NCI-H146 treated with DMSO at 0.1 percent for 48 hours (cell line): ENCODE results near the gene IRAG1.

Experiments used
- DNase-seq: peaks from one replicate; lab custom pipeline; 2025; ENCODE audit not compliant: unreplicated experiment; lab: John Stamatoyannopoulos, UW

The IRAG1 gene

DNA sequence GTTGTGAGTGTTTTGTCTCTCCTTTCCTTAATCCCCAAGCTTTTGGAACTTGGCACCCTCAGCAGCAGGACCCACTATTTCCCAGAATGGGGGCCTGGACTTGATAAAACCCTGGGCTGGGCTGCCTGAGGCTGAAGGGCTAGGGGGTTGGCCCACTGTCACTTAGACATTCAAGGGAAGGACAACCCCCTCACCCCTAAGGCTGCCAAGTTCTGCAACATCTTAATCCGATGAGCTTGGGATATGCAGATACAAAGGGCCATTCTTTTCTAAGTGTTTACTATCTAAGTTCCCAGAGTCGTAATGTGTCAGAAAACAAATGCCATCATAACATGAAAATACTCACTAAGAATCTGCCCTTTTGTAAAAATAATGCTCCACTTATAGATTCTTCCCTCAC lies 42.9 kb downstream of the IRAG1 start:
- DNase-seq, result no peak

DNA sequence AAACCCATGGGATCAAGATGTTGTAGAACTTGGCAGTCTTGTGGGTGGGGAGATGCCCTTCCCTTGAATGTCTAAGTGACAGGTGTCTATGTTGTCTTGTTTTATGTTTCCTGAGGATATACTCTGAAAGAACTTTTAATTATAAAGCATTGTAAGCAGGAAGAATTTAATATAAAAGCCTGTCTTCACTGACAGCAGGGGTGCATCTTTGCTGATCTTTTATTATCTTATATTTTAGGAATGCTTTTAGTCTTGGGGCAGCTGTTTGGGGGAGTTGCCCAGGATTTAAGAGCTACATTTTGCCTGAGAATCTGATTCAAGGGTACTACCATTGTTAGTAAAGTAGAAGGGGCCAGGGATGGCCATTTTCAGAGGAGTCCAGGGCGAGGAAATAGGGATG lies 43.4 kb downstream of the IRAG1 start:
- no peak for DNase-seq

DNA sequence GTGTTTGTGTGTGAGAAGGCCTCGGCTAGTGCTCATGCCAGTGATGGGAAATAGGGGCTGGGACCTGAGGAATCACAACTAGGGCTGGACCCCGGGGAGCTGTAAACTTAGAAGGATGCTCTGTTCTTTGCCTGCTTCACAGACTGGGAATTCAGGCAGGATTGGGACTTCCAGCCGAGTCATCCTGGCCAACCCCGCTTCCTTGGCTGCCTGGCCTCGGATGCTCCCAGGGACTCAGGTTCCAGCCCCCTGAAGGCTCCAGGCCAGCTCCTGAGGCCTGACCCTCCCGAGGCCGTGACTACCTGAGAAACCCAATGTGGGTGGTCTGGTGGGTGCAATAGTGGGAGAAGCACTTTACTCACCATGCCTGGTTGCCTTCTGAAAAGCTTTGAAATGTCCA lies 44.7 kb downstream of the IRAG1 start:
- DNase-seq, result no peak

DNA sequence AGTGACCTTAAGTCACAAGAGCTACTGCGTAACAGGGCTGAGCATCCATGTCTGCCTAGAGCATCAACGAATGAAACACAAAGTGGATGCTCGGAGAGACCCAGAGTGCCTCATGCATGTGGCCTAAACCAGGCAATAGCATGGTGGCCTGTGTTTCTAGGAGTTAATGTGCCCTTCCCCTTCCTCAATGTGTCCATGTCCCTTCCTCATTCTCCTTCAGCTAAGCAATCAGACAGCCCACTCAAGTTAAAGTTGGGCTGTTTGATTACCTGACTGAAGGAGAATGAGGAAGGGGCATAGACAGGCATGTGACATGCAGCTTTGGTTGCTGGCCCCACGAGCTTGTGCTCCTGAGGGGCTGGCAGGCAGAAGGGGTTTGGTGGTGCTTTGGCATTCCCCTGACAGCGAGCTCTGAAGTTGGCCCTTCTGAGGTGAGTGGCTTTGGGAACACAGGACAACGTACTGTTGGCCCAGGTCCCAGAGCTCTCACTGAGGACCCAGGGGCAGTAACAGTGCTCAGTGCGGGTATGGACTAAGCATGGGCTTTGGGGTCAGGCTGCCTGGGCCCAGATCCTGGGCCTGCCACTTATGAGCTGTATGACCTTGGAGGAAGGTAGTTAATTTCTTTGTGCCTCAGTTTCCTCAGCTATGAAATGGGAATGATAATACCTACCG lies 46.7 kb downstream of the IRAG1 start:
- no peak for DNase-seq

DNA sequence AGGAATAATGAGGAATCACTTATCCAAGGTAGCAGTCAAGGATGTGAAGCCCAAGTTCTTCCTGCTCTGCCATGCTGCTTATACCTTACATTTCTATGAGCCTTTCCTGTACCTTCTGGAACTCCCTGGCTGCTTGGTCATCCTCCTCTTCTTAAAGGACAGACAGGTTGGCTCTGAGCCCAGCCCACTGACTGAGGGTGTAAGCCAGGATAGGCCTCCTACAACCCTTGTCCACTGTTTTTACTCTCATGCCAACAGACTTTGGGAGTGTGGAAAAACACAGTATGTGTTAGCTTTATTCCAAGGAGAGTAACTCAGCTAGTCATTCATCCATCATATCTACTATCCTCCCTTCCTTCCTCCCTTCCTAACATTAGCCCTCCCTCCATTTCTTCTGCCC lies 47.5 kb downstream of the IRAG1 start:
- no peak for DNase-seq

DNA sequence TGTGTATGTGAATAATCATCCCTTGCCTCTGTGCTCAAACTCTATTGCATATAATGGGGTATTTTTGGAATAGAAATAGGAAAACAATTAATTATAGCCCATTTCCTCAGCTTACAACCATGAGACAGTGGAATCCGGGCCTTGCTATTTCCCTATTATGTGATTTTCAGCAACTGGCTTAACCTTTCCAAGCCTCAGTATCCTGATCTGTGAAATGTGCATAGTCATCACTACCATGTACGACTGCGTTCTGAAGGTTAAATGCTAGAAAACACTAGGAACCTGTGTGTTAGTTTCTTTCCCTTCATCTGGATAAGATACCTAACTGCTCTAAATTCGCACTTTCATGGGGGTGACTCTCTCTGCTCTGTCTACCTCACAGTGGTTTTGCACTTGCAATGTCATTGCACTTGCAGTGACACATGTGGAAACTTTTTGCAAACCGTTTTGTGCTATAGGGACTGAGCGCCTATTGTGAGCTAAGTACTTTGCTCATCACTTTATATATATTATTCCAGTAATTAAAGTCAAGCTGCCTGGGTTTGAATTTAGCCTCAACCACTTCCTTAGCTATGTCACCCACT lies 48.3 kb downstream of the IRAG1 start:
- DNase-seq, result no peak
